SK-N-SH (cell line): ENCODE results near the gene UBL7. TPM values are rescaled to one million over a fixed set of nuclear protein-coding genes. Genes with fewer than 3 reads are reported as not detected.
A peak's percentile ranks its signal among the peaks of the same experiment; 100 is the strongest.

Experiments used
- CTCF ChIA-PET: fragments of 300-600, 350-600 bp; formaldehyde crosslinking; extraction: SDS; loops from one replicate; lab custom pipeline; 2021; lab: Yijun Ruan, JAX
- POLR2A ChIA-PET: fragments of 350-600 bp; sonication (Branson Sonifier 250); formaldehyde crosslinking; extraction: SDS; loops from one replicate; lab custom pipeline; 2020; ENCODE audit warnings: antibody characterized with exemption, inconsistent platforms; lab: Yijun Ruan, JAX
- DNase-seq: peaks from one replicate; pipeline ENCODE4 v3.0.0; 2012
- H2AFZ ChIP-seq: fragments of 200-600 bp; sonication (generic); 2 replicates; pipeline ENCODE4 v1.8.1; 2016; ENCODE audit warnings: antibody characterized with exemption, mild to moderate bottlenecking, low read depth
- H3F3A ChIP-seq: fragments of 200-600 bp; sonication (generic); replicated peaks from 2 replicates; pipeline ENCODE3; 2016; ENCODE audit warnings: antibody characterized with exemption, mild to moderate bottlenecking; ENCODE audit not compliant: insufficient read depth
- H3K27ac ChIP-seq, 2 experiments: fragments of 200-500 bp in 1 of 2; fragments of 200-600 bp in 1 of 2; sonication (Bioruptor generic) in 1 of 2; sonication (generic), shearing (Covaris generic) in 1 of 2; 2 replicates each; pipeline versions ENCODE4 v1.5.1 to v1.6.1; 2014 to 2016; ENCODE audit warnings: low read depth in 2 of 2, inconsistent platforms in 1 of 2, low read length in 1 of 2, mild to moderate bottlenecking in 1 of 2, mixed read lengths in 1 of 2
- H3K27me3 ChIP-seq: fragments of 200-600 bp; sonication (generic), shearing (Covaris generic); 2 replicates; pipeline ENCODE4 v1.6.1; 2016; ENCODE audit warnings: mixed run types; ENCODE audit not compliant: insufficient read depth
- H3K36me3 ChIP-seq, 2 experiments: fragments of 200-500 bp in 1 of 2; fragments of 200-600 bp in 1 of 2; sonication (Bioruptor generic) in 1 of 2; sonication (generic) in 1 of 2; replicated peaks in 1 of 2; 2 replicates each; pipeline versions ENCODE3 to v1.5.1; 2014 to 2016; ENCODE audit warnings: low read length in 1 of 2, mild to moderate bottlenecking in 1 of 2; ENCODE audit not compliant: insufficient read depth in 2 of 2, control insufficient read depth in 1 of 2
- H3K4me1 ChIP-seq, 2 experiments: fragments of 200-500 bp in 1 of 2; fragments of 200-600 bp in 1 of 2; sonication (Bioruptor generic) in 1 of 2; sonication (generic), shearing (Covaris generic) in 1 of 2; 2 replicates each; pipeline versions ENCODE4 v1.5.1 to v1.6.1; 2014 to 2016; ENCODE audit warnings: low read depth in 1 of 2, low read length in 1 of 2, mixed run types in 1 of 2; ENCODE audit not compliant: insufficient read depth in 2 of 2, control insufficient read depth in 1 of 2
- H3K4me2 ChIP-seq: fragments of 200-600 bp; sonication (generic), shearing (Covaris generic); 2 replicates; pipeline ENCODE4 v1.6.1; 2017; ENCODE audit warnings: mixed run types
- H3K4me3 ChIP-seq, 2 experiments: fragments of 200-500 bp in 1 of 2; fragments of 200-600 bp in 1 of 2; sonication (Bioruptor generic) in 1 of 2; sonication (generic), shearing (Covaris generic) in 1 of 2; 2 replicates each; pipeline versions ENCODE4 v1.5.1 to v1.8.1; 2014 to 2016; ENCODE audit warnings: low read depth in 2 of 2, inconsistent platforms in 1 of 2, low read length in 1 of 2, mild to moderate bottlenecking in 1 of 2, mixed read lengths in 1 of 2, moderate library complexity in 1 of 2
- H3K79me2 ChIP-seq: fragments of 200-600 bp; sonication (generic); 2 replicates; pipeline ENCODE4 v1.8.1; 2017; ENCODE audit warnings: mild to moderate bottlenecking; ENCODE audit not compliant: insufficient read depth
- H3K9ac ChIP-seq: fragments of 200-600 bp; sonication (generic); 2 replicates; pipeline ENCODE4 v1.6.1; 2017; ENCODE audit warnings: mixed run types
- H3K9me2 ChIP-seq: fragments of 200-600 bp; sonication (generic); 2 replicates; pipeline ENCODE4 v1.6.1; 2017; ENCODE audit warnings: mixed run types
- H3K9me3 ChIP-seq: fragments of 200-600 bp; sonication (generic); 2 replicates; pipeline ENCODE4 v1.6.1; 2017; ENCODE audit warnings: mixed run types, mild to moderate bottlenecking, moderate library complexity
- H4K20me1 ChIP-seq: fragments of 200-600 bp; sonication (generic); 2 replicates; pipeline ENCODE4 v1.6.1; 2017; ENCODE audit warnings: mild to moderate bottlenecking, mixed run types; ENCODE audit not compliant: insufficient read depth
- EP300 ChIP-seq, 2 experiments: IDR thresholded peaks; 2 replicates each; pipeline versions ENCODE4 v1.4.0 to v1.6.1; 2012; ENCODE audit warnings: borderline replicate concordance in 1 of 2, low read depth in 1 of 2, low read length in 1 of 2
- EZH2phosphoT487 ChIP-seq: fragments of 200-600 bp; sonication (generic); IDR thresholded peaks from 2 replicates; pipeline ENCODE4 v1.6.1; 2017; ENCODE audit warnings: low read depth, mixed run types, mild to moderate bottlenecking, antibody characterized with exemption, moderate library complexity, borderline replicate concordance
- FOSL2 ChIP-seq: IDR thresholded peaks from 2 replicates; pipeline ENCODE4 v1.4.0; 2012; ENCODE audit warnings: low read depth, mild to moderate bottlenecking, moderate library complexity, borderline replicate concordance
- FOXJ3 ChIP-seq: sonication (generic); formaldehyde crosslinking; IDR thresholded peaks from 2 replicates; pipeline ENCODE4 v1.5.1; 2020; ENCODE audit warnings: mild to moderate bottlenecking, missing genetic modification reagents
- GABPA ChIP-seq: IDR thresholded peaks from 2 replicates; pipeline ENCODE4 v1.4.0; 2012; ENCODE audit warnings: low read depth, mild to moderate bottlenecking
- MEF2A ChIP-seq: IDR thresholded peaks from 2 replicates; pipeline ENCODE4 v1.4.0; 2012; ENCODE audit warnings: low read depth, borderline replicate concordance
- POLR2AphosphoS5 ChIP-seq: IDR thresholded peaks from 2 replicates; pipeline ENCODE4 v1.6.1; 2012; ENCODE audit warnings: low read depth, low read length
- RAD21 ChIP-seq: IDR thresholded peaks from 2 replicates; pipeline ENCODE4 v1.6.1; 2012; ENCODE audit warnings: mild to moderate bottlenecking, low read length
- RCOR1 ChIP-seq: fragments of 150-350 bp; IDR thresholded peaks from 2 replicates; pipeline ENCODE4 v1.6.1; 2017; ENCODE audit warnings: antibody characterized with exemption, low read length
- RFX5 ChIP-seq: IDR thresholded peaks from 2 replicates; pipeline ENCODE4 v1.6.1; 2012; ENCODE audit warnings: mild to moderate bottlenecking, improper control_type of control experiment, low read length
- RXRA ChIP-seq: IDR thresholded peaks from 2 replicates; pipeline ENCODE4 v1.4.0; 2012; ENCODE audit warnings: low read depth, mild to moderate bottlenecking, borderline replicate concordance
- SIN3A ChIP-seq: IDR thresholded peaks from 2 replicates; pipeline ENCODE4 v1.6.1; 2012; ENCODE audit warnings: low read depth, mild to moderate bottlenecking, low read length, moderate library complexity, borderline replicate concordance
- TAF1 ChIP-seq: IDR thresholded peaks from 2 replicates; pipeline ENCODE4 v1.6.1; 2012; ENCODE audit warnings: low read depth, mild to moderate bottlenecking, low read length, moderate library complexity, borderline replicate concordance
- TCF12 ChIP-seq: IDR thresholded peaks from 2 replicates; pipeline ENCODE4 v1.4.0; 2012
- TEAD4 ChIP-seq: IDR thresholded peaks from 2 replicates; pipeline ENCODE4 v1.4.0; 2012; ENCODE audit warnings: mild to moderate bottlenecking, borderline replicate concordance; ENCODE audit not compliant: insufficient read depth
- WGBS: methylation state at CpG from one replicate; pipeline ENCODE4 v1.1.6; 2017; ENCODE audit warnings: low lambda C conversion rate; 5-methylcytosine and 5-hydroxymethylcytosine counted together
- polyA plus RNA-seq, 3 experiments: library from polyadenylated mRNA; depleted of rRNA; stranded (reverse); fragments of >200 nt; gene quantifications; 2 replicates each; pipeline ENCODE4 v1.2.3, GENCODE V29; 2012
- TF ChIP-seq, protein P1 (sequence below): fragments of 150-350 bp; IDR thresholded peaks from 2 replicates; pipeline ENCODE4 v1.6.1; 2016; ENCODE audit warnings: mild to moderate bottlenecking, low read depth, low read length
- TF ChIP-seq, protein P2 (sequence below): IDR thresholded peaks from 2 replicates; pipeline ENCODE4 v1.4.0; 2012; ENCODE audit warnings: low read depth
- TF ChIP-seq, protein P3 (sequence below): IDR thresholded peaks from 2 replicates; pipeline ENCODE4; 2012
- TF ChIP-seq, protein P4 (sequence below): fragments of 150-350 bp; IDR thresholded peaks from 2 replicates; pipeline ENCODE4 v1.6.1; 2017; ENCODE audit warnings: antibody characterized with exemption, low read length, low read depth, borderline replicate concordance
- TF ChIP-seq, protein P5 (sequence below): fragments of 200-600 bp; sonication (generic); IDR thresholded peaks from 2 replicates; pipeline ENCODE4 v1.6.1; 2017; ENCODE audit warnings: antibody characterized with exemption, mild to moderate bottlenecking, moderate library complexity

Gene UBL7
- polyA plus RNA-seq, 1 of the 3 experiments (the other 2 are of a cell fraction) = 81.1 TPM

DNA sequence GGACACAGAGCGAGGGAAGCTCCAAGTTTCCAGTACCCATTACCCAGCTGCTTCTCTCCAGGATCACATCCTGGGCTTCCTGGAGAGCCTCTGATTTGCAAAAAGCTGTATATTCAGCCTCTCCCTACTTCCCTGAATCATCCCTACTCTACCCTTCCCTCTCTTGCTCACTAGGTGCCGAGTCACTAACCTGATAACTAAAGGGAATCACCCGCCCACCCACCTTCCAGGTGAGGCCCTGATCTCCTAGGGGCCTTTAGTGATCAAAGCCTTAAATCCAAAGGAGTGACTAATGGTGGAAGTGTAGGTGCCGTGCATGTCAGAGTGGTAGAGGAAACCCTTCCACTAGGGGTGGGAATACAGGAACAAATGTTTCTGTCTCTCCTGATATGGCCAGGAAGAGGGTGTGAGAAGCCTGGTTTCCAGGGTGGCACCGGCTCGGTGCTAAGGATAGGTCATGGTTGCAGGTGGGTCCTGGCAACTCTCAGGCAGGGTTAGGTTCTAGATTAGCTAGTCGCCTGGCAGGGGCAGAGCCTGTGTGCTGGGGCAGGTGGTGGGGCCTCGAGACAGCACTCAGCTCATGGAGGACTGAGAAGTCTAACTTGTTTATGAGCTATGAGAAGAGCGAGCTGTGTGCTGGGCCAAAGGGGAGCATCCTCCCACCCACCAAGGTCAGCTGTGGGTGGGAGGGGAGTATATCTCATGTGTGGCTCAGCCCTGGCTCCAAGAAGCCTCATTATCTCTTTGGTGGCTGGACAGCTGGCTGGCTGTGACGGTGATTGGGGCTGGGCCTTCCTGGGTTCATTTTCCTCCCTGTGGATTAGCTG is 37.3 kb downstream of the UBL7 start (continued):
- TF ChIP-seq FOSL2 (no peak), TAF1 (no peak), EZH2phosphoT487 (no peak), TEAD4 (no peak)
- TF ChIP-seq, protein P1, sequence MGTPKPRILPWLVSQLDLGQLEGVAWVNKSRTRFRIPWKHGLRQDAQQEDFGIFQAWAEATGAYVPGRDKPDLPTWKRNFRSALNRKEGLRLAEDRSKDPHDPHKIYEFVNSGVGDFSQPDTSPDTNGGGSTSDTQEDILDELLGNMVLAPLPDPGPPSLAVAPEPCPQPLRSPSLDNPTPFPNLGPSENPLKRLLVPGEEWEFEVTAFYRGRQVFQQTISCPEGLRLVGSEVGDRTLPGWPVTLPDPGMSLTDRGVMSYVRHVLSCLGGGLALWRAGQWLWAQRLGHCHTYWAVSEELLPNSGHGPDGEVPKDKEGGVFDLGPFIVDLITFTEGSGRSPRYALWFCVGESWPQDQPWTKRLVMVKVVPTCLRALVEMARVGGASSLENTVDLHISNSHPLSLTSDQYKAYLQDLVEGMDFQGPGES = no peak
- TF ChIP-seq, protein P2, sequence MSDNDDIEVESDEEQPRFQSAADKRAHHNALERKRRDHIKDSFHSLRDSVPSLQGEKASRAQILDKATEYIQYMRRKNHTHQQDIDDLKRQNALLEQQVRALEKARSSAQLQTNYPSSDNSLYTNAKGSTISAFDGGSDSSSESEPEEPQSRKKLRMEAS = no peak

DNA sequence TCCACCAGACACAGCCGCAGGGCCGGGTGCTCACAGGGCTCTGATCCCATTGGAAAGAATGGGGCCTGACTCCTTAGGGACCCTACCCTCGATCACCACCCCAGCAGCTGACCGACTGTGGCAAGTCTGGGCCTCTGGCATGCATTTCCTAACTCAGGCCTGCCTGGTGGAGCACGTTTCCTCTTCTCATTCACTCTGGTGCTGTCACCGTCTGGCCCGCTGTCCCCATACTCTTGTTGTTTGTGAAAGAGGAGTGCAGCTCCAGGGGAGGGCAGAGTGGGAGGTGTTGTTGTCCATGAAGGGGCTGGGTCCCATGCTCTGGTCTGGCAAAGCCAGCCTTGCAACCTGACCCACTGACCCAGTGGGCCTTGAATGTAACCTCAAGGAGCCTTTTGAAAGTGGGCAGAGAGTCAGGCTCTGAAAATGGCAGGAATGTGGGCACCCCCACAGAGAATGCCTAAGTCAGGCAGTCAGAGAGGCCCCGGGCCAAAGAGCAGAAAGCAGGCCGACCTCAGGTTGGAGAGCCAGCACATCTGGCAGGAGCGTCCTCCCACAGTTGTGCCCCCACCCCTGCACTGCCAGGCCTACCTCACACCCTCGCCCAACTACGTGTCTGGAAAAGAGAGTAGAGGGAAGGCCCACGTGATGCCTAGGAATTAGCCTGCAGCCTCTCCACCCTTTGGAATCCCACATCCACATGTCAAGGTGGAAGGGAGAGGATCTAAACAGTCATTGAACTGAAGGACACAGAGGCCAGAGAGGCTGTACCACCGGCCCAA is 38.1 kb downstream of the UBL7 start:
- POLR2A ChIA-PET = no interaction called here
- DNase-seq = no peak
- peaks cover 21 to 34% of the 10 kb centered on the region in 2 experiments; a peak in 3 of 4 replicates for H3K4me1 ChIP-seq
- TF ChIP-seq FOXJ3 (no peak), RXRA (peak; percentile 91; the same call in 1 of the 2 replicates), RFX5 (no peak), FOSL2 (peak; percentile 65; the same call in 1 of the 2 replicates), RCOR1 (no peak), TCF12 (peak; percentile 68), RAD21 (no peak), POLR2AphosphoS5 (no peak), EZH2phosphoT487 (no peak), EP300 (IDR thresholded peaks at IDR 0.05; ENCODE audit: borderline replicate concordance in 1 of 2, low read depth in 1 of 2, low read length in 1 of 2) (peak in 1 of 2 experiments; percentile 63; a peak in 1 of 4 replicates), GABPA (no peak), MEF2A (no peak; the same call in 1 of the 2 replicates), SIN3A (no peak)
- TF ChIP-seq, protein P3, sequence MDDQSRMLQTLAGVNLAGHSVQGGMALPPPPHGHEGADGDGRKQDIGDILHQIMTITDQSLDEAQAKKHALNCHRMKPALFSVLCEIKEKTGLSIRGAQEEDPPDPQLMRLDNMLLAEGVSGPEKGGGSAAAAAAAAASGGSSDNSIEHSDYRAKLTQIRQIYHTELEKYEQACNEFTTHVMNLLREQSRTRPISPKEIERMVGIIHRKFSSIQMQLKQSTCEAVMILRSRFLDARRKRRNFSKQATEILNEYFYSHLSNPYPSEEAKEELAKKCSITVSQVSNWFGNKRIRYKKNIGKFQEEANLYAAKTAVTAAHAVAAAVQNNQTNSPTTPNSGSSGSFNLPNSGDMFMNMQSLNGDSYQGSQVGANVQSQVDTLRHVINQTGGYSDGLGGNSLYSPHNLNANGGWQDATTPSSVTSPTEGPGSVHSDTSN = no peak
- TF ChIP-seq, protein P4, sequence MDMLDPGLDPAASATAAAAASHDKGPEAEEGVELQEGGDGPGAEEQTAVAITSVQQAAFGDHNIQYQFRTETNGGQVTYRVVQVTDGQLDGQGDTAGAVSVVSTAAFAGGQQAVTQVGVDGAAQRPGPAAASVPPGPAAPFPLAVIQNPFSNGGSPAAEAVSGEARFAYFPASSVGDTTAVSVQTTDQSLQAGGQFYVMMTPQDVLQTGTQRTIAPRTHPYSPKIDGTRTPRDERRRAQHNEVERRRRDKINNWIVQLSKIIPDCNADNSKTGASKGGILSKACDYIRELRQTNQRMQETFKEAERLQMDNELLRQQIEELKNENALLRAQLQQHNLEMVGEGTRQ = no peak
- TF ChIP-seq, protein P5, sequence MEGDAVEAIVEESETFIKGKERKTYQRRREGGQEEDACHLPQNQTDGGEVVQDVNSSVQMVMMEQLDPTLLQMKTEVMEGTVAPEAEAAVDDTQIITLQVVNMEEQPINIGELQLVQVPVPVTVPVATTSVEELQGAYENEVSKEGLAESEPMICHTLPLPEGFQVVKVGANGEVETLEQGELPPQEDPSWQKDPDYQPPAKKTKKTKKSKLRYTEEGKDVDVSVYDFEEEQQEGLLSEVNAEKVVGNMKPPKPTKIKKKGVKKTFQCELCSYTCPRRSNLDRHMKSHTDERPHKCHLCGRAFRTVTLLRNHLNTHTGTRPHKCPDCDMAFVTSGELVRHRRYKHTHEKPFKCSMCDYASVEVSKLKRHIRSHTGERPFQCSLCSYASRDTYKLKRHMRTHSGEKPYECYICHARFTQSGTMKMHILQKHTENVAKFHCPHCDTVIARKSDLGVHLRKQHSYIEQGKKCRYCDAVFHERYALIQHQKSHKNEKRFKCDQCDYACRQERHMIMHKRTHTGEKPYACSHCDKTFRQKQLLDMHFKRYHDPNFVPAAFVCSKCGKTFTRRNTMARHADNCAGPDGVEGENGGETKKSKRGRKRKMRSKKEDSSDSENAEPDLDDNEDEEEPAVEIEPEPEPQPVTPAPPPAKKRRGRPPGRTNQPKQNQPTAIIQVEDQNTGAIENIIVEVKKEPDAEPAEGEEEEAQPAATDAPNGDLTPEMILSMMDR = no peak
- TF ChIP-seq, protein P2 = no peak

More for the DNA sequence above, 38.1 kb downstream of the UBL7 start:
- Histone ChIP-seq H3K9me2 (no peaks in the 10 kb centered on the region), H3K27ac (no peak overlapping the region; a peak in 1 of 4 replicates), H4K20me1 (no peaks in the 10 kb centered on the region), H3K36me3 (no peaks in the 10 kb centered on the region), H3K79me2 (no peaks in the 10 kb centered on the region), H3K4me3 (no peak overlapping the region), H2AFZ (no peak overlapping the region), H3K4me2 (peak overlapping the region; percentile 53), H3K9me3 (no peaks in the 10 kb centered on the region), H3K27me3 (no peaks in the 10 kb centered on the region), H3F3A (no peaks in the 10 kb centered on the region), H3K9ac (no peak overlapping the region)
- WGBS = 72% methylated on average over 8 of the region's 14 CpGs
- CTCF ChIA-PET = interaction anchor here (0.6 to 2.4 kb wide), 5 partner anchors 16 to 258 kb away, joined by 3 to 12 read pairs (median 3); no protein-coding TSS in a partner anchor
